Measurements from ENCODE around the gene LUC7L2. TPM values are rescaled to one million over a fixed set of nuclear protein-coding genes. Genes with fewer than 3 reads are reported as not detected.
A peak's percentile ranks its signal among the peaks of the same experiment; 100 is the strongest.

The LUC7L2 gene
- total and polyA plus RNA-seq, 9 of the 15 experiments (the other 6 are each of a cell fraction or from before 2014, with no cell fraction given), result 56.1 to 207 (median 141) TPM

DNA sequence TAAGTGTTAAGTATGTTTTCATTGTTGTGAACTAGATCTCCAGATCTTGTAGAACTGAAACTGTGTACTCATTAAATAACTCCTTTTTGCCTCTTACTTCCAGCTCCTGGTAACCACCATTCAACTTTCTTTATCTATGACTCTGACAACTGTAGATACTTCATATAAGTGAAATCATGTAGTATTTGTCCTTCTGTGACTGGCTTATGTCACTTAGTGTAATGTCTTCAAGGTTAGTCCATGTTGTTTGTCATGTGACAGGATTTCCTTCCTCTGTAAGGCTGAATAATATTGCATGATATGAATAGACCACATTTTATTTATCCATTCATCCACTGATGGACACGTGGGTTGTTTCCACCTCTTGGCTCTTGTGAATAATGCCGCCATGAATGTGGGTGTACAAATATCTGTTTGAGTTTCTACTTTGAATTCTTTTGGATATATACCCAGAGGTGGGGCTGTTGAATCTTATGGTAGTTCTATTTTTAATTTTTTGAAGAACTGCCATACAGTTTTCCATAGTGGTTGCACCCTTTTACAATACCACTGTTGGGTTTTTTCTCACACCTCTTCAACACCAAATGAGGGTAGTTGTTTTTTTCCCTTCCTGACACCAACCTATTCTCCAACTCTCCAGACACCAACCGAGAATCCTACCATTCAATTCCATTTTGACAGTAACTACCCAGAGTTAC is 29.2 kb upstream of the LUC7L2 start (continued):
- TF ChIP-seq CREB3L1 (IDR thresholded peaks at IDR 0.05; ENCODE audit: borderline replicate concordance, low read depth) (no peak), HDAC8 (tag; IDR thresholded peaks at IDR 0.05) (0 out of 2 replicates have a peak, but pooled peaks have one; percentile 25), FOXJ2 (tag; IDR thresholded peaks at IDR 0.05) (0 out of 2 replicates have a peak, but pooled peaks have one; percentile 30), EZH2 (IDR thresholded peaks at IDR 0.05; ENCODE audit: borderline replicate concordance, low read depth, low read length) (no peak), ELK1 (CRISPR knock-in tag; IDR thresholded peaks at IDR 0.05) (no peak), GTF2A2 (tag; IDR thresholded peaks at IDR 0.05) (0 out of 2 replicates have a peak, but pooled peaks have one; percentile 23)
- TF ChIP-seq, protein P1, sequence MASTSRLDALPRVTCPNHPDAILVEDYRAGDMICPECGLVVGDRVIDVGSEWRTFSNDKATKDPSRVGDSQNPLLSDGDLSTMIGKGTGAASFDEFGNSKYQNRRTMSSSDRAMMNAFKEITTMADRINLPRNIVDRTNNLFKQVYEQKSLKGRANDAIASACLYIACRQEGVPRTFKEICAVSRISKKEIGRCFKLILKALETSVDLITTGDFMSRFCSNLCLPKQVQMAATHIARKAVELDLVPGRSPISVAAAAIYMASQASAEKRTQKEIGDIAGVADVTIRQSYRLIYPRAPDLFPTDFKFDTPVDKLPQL (IDR thresholded peaks at IDR 0.05; ENCODE audit: extremely low read depth, insufficient read length), result no peak
- TF ChIP-seq, protein P2, sequence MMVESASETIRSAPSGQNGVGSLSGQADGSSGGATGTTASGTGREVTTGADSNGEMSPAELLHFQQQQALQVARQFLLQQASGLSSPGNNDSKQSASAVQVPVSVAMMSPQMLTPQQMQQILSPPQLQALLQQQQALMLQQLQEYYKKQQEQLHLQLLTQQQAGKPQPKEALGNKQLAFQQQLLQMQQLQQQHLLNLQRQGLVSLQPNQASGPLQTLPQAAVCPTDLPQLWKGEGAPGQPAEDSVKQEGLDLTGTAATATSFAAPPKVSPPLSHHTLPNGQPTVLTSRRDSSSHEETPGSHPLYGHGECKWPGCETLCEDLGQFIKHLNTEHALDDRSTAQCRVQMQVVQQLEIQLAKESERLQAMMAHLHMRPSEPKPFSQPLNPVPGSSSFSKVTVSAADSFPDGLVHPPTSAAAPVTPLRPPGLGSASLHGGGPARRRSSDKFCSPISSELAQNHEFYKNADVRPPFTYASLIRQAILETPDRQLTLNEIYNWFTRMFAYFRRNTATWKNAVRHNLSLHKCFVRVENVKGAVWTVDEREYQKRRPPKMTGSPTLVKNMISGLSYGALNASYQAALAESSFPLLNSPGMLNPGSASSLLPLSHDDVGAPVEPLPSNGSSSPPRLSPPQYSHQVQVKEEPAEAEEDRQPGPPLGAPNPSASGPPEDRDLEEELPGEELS (CRISPR knock-in tag; IDR thresholded peaks at IDR 0.05; ENCODE audit: borderline replicate concordance), result no peak
